GM18867 (cell line): ENCODE measurements around the gene ACP5.
"Not testable (repeated sequence)": the region's sequence is repeated elsewhere in the genome, so short reads cannot be mapped to it uniquely, and the experiment has no call there.

ENCODE experiments used
- ATAC-seq: cut with Tn5 transposase; IDR thresholded peaks from one replicate; pipeline ENCODE4 v1.9.1; 2021; ENCODE audit warnings: mild to moderate bottlenecking, moderate library complexity; ENCODE audit not compliant: unreplicated experiment

Gene ACP5

DNA sequence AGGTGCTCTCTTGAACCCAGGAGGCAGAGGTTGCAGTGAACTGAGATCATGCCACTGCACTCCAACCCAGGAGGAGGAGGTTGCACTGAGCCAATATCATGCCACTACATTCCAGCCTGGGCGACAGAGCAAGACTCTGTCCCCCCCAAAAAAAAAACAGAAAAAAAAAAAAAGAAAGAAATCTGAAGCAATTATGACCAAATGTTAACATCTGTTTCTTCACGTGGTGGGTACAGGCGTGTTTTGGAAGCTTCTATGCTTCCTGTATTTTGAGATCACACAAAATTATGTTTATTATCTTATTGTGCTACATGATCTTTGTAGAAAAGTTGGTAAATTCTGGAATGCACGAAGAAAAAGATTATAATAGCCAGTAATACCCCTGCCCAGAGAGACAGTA, 2.7 kb upstream of the ACP5 start:
- ATAC-seq: no peak

DNA sequence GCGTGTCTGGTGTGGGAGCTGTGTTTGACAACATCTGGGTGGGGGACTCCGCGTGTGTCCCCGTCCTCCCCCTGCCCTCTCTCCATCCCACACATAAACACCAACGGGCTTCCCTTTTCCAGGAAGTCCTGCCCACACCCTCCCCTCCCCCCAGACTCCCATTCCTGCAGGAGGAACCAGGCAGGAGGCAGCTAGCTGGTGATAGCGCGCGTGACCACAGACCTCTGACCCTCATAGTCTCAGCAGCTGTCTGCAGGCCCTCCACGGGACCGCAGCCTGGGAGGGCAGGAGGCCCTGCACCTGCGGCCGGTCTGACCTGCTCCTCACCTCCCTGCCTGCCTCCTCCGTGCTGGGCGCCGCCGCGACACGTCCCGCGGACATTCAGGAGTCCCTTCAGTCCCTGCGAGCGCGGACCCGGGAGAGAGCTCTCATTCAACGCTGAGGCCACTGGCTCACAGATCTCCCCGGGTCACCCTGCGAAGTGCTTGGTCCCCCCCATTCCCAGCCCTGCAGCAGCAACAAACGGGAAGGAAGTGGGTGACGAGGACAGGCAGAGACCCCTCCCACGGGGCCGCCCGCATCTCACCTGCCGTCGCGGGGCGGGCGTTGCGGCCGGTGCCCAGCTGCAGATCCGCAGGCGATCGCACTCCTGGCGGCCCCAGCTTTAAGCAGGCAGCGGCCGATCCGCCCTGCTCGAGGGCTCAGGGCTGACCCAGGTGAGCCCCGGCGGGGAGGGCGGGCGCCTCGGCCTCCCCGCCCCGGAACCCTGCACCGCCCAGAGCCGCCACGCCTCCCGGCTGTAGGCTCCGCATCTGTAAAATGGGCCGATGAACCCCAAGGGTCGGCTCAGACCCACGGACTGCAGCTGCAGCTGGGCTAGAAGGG, 1.1 kb upstream of the ACP5 start:
- ATAC-seq: peak; percentile 40

DNA sequence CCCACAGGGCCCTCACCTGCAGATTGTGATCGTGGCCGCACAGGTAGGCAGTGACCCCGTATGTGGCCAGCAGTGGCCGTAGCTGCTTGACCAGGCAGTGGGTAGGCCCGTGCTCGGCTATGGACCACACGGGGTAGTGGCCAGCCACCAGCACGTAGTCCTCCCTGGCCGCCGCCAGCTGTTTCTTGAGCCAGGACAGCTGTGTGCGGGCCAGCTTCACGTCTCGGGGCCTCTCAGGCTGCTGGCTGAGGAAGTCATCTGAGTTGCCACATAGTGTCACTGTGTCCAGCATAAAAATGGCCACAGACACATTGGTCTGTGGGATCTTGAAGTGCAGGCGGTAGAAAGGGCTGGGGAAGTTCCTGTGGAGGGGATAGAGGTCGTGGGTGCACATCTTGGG, 1.2 kb downstream of the ACP5 start:
- ATAC-seq: no peak

GRCh38 chr19:11574689-11575088, 2.8 kb downstream of the ACP5 start:
- ATAC-seq: no peak

DNA sequence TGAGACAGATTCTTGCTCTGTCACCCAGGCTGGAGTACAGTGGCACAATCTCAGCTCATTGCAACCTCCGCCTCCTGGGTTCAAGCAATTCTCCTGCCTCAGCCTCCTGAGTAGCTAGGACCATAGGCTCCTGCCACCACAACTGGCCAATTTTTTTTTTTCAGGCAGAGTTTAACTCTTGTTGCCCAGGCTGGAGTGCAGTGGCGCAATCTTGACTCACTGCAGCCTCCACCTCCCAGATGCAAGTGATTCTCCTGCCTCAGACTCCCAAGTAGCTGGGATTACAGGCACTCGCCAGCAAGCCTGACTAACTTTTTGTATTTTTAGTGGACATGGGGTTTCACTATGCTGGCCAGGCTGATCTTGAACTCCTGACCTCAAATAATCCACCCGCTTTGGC, 3.7 kb downstream of the ACP5 start:
- ATAC-seq: not testable (repeated sequence)

DNA sequence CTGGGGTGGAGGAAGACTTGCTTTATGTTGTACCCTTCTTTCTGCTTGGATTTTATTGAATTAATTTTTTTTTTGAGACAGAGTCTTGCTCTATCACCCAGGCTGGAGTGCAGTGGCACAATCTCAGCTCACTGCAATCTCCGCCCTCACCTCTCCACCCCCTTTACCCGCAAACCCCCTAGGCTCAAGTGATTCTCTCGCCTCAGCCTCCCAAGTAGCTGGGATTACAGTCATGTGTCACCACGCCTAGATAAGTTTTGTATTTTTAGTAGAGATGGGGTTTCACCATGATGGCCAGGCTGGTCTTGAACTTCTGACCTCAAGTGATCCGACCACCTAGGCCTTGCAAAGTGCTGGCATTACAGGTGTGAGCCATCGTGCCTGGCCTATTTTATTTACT, 4.1 kb downstream of the ACP5 start:
- ATAC-seq: not testable (repeated sequence)

GRCh38 chr19:11570039-11570462, 7.4 kb downstream of the ACP5 start:
- ATAC-seq: no peak

GRCh38 chr19:11566164-11566563, 11.3 kb downstream of the ACP5 start:
- no peak for ATAC-seq

DNA sequence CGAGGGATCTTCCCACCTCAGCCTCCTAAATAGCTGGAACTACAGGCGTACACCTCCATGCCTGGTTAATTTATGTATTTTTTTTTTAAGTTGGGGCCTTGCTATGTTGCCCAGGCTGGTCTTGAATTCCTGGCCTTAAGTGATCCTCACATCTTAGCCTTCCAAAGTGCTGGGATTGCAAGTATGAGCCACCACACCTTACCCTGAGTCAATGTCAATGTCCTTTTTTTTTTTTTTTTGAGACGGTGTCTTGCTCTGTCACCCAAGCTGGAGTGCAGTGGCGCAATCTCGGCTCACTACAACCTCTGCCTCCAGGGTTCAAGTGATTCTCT, 11.8 kb downstream of the ACP5 start:
- not testable (repeated sequence) for ATAC-seq

DNA sequence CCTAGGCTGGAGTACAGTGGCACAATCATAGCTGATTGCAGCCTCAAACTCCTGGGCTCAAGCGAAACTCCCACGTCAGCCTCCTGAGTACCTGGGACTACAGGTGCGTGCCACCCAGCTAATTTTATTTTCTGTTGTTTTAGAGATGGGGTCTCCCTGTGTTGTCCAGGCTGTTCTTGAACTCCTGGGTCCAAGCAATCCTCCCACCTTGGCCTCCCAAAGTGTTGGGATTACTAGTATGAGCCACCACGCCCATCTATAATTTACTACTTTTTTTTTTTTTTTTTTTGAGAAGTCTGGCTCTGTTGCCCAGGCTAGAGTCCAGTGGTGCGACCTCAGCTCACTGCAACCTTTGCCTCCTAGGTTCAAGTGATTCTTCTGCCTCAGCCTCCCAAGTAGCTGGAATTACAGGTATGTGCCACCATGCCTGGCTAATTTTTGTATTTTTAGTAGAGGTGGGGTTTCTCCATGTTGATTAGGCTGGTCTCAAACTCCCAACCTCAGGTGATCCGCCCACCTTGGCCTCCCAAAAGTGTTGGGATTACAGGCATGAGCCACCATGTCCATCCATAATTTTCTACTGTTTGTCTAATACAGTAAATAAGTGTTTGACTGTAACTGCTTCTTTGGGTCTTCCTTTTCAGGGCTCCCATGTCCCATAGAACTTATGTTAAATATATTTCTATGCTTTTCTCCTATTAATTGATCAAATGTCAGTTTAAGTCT, 13.2 kb downstream of the ACP5 start:
- ATAC-seq: not testable (repeated sequence)

- ATAC-seq: no peak
Observed at GRCh38 chr19:11563532-11563931, 13.9 kb downstream of the ACP5 start.

GRCh38 chr19:11560404-11561051, 16.9 kb downstream of the ACP5 start:
- ATAC-seq: peak; percentile 41

GRCh38 chr19:11558881-11559828, 18.3 kb downstream of the ACP5 start, which contains the start of gene ELOF1:
ELOF1 (minus strand) TSS chr19:11559230; CDS start chr19:11554347, 4,883 bp downstream.
- peak; percentile 75 for ATAC-seq

DNA sequence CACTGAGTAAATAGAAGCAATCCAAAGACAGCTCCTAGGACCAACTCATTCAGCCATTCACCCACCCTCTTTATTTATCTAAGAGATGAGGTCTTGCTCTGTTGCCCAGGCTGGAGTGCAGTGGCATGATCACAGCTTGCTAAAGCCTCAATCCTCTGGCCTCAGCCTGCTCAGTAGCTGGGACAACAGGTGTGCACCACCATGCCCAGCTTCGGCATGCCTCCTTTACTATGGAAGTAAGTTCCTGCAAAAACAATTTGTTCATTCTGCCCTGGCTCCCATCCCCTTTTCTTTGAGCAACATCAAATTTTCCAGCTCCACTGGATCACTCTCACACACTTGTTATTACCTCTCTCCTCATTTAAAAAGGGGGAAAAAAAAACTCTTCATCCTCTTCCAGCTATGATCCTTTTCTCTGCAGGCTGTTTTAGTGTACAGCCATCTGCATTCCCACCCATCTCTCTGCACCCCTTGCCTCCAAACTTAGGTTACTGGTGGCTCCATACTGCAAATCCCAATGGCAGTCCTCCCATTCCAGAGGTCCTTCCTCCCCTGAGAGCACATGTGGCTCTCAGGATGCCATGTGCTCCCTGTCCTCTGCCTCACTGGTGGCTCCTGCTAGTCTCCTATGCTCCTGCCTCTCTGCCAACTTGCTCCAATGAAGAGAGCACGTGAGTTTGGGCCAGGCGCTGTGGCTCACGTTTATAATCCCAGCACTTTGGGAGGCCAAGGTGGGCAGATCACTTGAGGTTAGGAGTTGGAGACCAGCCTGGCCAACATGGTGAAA, 20.6 kb downstream of the ACP5 start:
- no peak for ATAC-seq

- ATAC-seq: no peak
Observed at GRCh38 chr19:11555246-11555645, 22.2 kb downstream of the ACP5 start.

DNA sequence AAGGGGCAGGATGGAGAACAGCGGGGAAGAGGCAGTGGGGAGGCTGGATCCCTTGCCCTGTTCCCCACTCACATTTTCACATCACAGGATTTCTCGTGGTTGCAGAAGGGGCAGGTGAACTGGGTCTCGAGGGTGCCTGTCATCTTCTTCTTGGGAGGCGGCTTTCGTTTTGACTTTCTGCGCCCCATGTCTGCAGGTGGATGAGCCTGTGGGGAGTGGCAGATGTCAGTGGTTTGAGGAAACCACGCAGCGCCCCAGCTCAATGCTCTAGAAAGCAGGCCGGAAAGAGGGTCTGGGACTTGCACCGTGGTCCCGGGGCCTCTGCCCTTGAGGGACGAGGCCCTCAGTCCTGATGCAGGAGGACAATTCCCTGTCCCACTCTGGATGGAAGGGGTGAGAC, 23.3 kb downstream of the ACP5 start:
- no peak for ATAC-seq

DNA sequence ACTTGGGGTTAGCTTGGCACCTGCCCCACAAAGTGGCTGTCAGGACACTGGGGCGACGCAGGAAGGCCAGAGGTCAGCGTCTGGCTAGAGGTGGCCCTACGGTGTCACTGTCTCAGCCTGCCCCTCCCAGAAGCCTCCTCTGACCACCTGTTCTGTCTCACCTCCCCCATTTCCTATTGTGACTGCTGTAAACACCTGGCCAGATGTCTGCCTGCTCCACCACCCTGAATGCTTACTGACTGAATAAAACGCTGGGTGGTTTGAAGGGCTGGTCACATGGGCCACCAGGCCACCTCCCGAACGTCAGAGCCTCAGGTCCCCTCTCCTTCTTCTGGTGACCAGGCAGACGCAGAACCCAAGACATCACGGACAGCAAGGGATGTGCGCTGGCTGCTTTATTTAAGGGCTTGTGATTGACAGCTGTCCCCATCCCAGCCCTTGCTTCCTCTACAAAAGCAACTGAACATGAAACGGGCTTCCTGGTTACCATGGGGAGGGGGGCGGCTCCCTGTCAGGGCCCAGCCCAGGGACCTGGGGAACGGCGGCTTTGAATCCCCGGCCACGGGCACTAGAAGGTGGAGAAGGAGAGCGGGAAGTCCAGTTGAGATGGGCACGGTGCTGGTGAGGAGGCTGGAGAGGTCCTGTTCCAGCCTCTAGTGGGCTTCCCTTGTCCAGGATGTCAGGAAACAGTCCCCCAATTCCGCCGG, 24.6 kb downstream of the ACP5 start:
- ATAC-seq: no peak

- ATAC-seq: no peak
Observed at GRCh38 chr19:11551603-11552235, 25.7 kb downstream of the ACP5 start.

- no peak for ATAC-seq
Observed at GRCh38 chr19:11550265-11550664, 27.2 kb downstream of the ACP5 start.
